Activated CD8-positive, alpha-beta memory T cell treated with anti-CD3 and anti-CD28 coated beads for 24 hours (primary cell): Measurements from ENCODE around the gene IGSF11.
"Not testable (repeated sequence)": the region's sequence is repeated elsewhere in the genome, so short reads cannot be mapped to it uniquely, and the experiment has no call there.

Experiments used
- DNase-seq: peaks from one replicate; pipeline ENCODE4 v3.0.0-alpha.2; 2020

The IGSF11 gene

DNA sequence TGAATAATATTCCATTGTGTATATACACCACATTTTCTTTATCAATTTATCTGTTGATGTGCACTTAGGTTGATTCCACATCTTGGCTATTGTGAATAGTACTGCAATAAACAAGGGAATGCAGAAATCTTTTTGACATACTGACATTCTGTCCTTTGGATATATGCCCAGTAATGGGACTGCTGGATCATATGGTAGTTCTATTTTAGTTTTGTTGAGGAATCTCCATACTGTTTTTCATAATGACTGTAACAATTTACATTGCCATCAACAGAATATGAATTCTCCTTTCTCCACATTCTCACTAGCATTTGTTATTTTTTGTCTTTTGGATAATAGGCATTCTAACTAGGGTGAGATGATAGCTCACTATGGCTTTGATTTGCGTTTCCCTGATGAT is 174.7 kb downstream of the IGSF11 start:
- DNase-seq: no peak

DNA sequence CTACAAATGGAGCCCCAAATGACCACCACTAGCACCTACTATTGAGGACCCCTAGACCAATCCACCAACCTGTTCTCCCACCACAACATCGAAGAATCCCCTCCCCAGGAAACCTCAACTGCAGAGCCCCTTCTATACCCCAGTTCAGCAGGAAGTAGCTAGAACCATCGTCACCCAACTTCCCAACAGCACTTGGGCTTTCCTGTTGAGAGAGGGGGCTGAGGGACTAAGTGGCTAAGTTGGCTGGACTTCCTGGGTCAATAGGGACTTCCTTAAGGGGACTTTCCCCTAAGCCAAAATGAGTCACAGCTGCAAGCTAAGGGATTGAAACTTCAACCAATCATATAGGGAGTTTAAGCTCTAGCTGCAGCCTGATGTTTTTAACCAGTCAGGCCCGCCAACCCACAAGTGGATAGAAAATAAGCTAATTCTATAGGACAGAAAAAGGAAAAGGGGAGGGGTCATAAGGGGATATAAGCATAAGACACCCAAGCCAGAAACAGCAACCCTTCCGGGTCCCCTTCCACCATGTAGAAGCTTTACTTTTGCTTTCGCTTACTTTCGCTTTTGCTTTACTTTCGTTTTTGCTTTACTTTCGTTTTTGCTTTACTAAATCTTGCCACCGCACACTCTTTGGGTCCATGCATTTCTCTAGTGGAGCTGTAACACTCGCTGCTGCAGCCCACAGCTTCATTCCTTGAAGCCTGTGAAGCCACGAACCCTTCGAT is 183.0 kb downstream of the IGSF11 start:
- not testable (repeated sequence) for DNase-seq

DNA sequence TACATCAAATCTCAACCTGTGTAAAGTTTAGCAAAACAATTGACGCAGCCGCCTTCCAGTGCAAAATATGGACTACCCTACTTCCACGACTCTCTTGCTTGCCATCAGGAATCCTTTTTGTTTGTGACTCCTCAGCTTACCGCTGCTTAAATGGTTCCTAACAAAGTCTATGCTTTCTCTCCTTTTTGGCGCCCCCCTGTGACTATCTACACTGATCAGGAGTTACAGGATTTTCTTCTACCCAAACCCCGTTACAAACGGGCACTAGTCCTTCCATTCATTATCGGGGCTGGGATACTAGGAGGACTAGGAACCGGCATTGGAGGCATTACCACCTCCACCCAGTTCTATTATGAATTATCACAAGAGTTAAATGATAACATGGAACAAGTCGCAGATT is 184.0 kb downstream of the IGSF11 start:
- no peak for DNase-seq
